ENCODE data around the gene SYT6. TPM values are rescaled to one million over a fixed set of nuclear protein-coding genes. Genes with fewer than 3 reads are reported as not detected.

The SYT6 gene
- total and polyA plus RNA-seq, 2 of the 13 experiments (the other 11 are each of a cell fraction or from before 2014, with no cell fraction given): not detected

GRCh38 chr1:114099268-114099667 lies 54.4 kb downstream of the SYT6 start (continued):
- no peak for TF ChIP-seq ZUFSP (CRISPR knock-in tag; IDR thresholded peaks at IDR 0.05; ENCODE audit: borderline replicate concordance)

- Histone ChIP-seq H3K9me3 (ENCODE audit: low read length) (no peaks in the 10 kb centered on the region), H4K20me1 (ENCODE audit: insufficient read depth, low read length) (no peaks in the 10 kb centered on the region), H3K9ac (ENCODE audit: insufficient read depth, low read depth, low read length) (no peak overlapping the region), H3K27me3 (ENCODE audit: control insufficient read depth in 1 of 2, insufficient read depth in 2 of 2, low read length in 2 of 2) (peaks cover 0 to 2% of the 10 kb centered on the region in 2 experiments; a peak in 1 of 5 replicates), H3K4me2 (ENCODE audit: low read depth, low read length) (no peak overlapping the region), H3K27ac (ENCODE audit: extremely low read length, insufficient read depth, low read length) (no peak overlapping the region), H2AFZ (ENCODE audit: low read length) (no peak overlapping the region), H3K4me1 (ENCODE audit: insufficient read depth, low read length) (no peaks in the 10 kb centered on the region), H3K36me3 (replicated peaks in 1 of 2; ENCODE audit: control insufficient read depth in 1 of 2, insufficient read depth in 2 of 2, low read length in 2 of 2) (no peaks in the 10 kb centered on the region), H3K79me2 (ENCODE audit: insufficient read depth, low read length) (no peaks in the 10 kb centered on the region), H3K4me3 (replicated peaks in 1 of 3; ENCODE audit: insufficient read depth in 1 of 3, low read depth in 2 of 3, low read length in 3 of 3) (no peak overlapping the region)
- no peak for FAIRE-seq
- no peak for DNase-seq (ENCODE audit: low spot score)
- no TSS peak for BruUV-seq (replicated peaks)
- in situ Hi-C loops (cut with HindIII; ENCODE audit: extremely low pct_ligation_motif_present, low pct_unique_long_range_greater_than_20kb): no loop called here
- WGBS (ENCODE audit: low lambda C conversion rate): 61% methylated on average over 3 of the region's 3 CpGs
- intact Hi-C loops (cut with micrococcal nuclease; ENCODE audit: unreplicated experiment): no loop called here
- no peak for ATAC-seq
- no peak for TF ChIP-seq ZNF772 (CRISPR knock-in tag; IDR thresholded peaks at IDR 0.05)
- no peak for TF ChIP-seq SCMH1 (CRISPR knock-in tag; IDR thresholded peaks at IDR 0.05; ENCODE audit: borderline replicate concordance)
- TF ChIP-seq SP1 (IDR thresholded peaks at IDR 0.05): no peak
- TF ChIP-seq SP1 (CRISPR knock-in tag; IDR thresholded peaks at IDR 0.05): no peak
- no peak for TF ChIP-seq MIER3 (CRISPR knock-in tag; IDR thresholded peaks at IDR 0.05; ENCODE audit: borderline replicate concordance)
- TF ChIP-seq NR2F2 (IDR thresholded peaks at IDR 0.05; ENCODE audit: borderline replicate concordance, low read depth): no peak
- no peak for TF ChIP-seq NFKB2 (CRISPR knock-in tag; IDR thresholded peaks at IDR 0.05; ENCODE audit: borderline replicate concordance)
- no peak for TF ChIP-seq PTBP1 (IDR thresholded peaks at IDR 0.05; ENCODE audit: low read depth, low read length, poor library complexity, severe bottlenecking)
- no peak for TF ChIP-seq DDIT3 (CRISPR knock-in tag; IDR thresholded peaks at IDR 0.05)
- TF ChIP-seq PRDM10 (CRISPR knock-in tag; IDR thresholded peaks at IDR 0.05; ENCODE audit: low read depth): no peak
- ChIA-PET CTCF (ENCODE audit: low intra/inter-chr PET ratio, low total read pairs) (no interaction called here), POLR2A (no interaction called here)
Measured at GRCh38 chr1:114097109-114097508, 56.6 kb downstream of the SYT6 start.

Data from HepG2 (cell line).